ENCODE measurements around the gene SMG1.
A peak's percentile ranks its signal among the peaks of the same experiment; 100 is the strongest.
"Not testable (repeated sequence)": the region's sequence is repeated elsewhere in the genome, so short reads cannot be mapped to it uniquely, and the experiment has no call there.

SMG1 gene

DNA sequence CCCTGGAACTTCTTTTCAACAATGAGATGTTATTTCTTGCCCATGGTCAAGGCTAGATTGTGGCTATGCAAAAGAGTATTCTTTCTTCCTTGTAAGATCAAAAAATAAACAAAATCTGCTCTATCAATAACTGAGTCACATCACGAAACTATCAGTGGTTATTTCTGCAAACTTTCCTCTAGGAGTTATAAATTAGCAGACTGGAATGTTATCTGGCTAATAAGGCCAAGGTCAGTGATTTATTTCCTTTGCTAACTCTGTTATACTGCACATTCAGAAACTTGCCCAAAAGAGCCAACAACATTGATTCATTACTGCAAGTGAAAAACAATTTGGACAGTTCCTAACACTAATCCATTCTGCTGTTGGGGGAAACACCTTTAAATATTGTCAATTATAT lies 129.8 kb downstream of the SMG1 start:
- Histone ChIP-seq H3K4me1 (ENCODE audit: control insufficient read depth, insufficient read depth, low read length) (peaks cover 39% of the 10 kb centered on the region), H3K9me3 (ENCODE audit: control insufficient read depth, low read length) (no peaks in the 10 kb centered on the region), H3K36me3 (ENCODE audit: control insufficient read depth, insufficient read depth, low read length, severe bottlenecking) (peaks cover 70% of the 10 kb centered on the region), H3K27me3 (replicated peaks; ENCODE audit: control insufficient read depth, insufficient read depth, low read length) (no peaks in the 10 kb centered on the region), H3K9ac (ENCODE audit: low read length) (peak overlapping the region; percentile 16), H3K4me3 (ENCODE audit: low read length) (no peak overlapping the region)
- no peak for DNase-seq (ENCODE audit: low read depth)

DNA sequence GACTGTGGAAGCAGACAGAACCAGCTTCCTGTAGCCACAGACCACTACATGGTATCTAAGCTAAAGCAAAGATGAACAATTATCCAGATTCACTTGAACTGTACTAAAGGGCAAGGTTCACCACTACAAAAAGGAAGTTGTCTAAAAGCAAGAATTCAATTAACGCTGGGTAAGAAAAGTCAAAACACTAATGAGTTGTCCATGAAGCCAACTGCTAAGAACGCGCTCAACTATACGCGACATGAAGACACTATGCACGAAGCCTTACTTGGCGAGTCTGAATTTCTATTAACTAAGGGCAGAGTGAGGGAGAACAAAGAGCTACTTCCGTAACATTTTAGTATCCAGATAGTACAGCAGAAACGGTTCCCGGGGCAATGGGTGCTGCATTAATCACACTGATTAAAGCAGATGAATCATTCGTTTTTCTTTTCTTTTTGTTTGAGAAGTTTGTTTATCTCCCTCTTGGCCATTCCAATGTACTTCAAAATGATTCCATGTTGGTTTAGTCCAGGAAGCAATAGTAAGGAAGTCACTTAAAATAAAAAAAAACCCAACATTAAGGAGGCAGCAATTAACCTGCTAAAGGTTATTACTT lies 133.3 kb downstream of the SMG1 start:
- Histone ChIP-seq H3K27me3 (replicated peaks; ENCODE audit: control insufficient read depth, insufficient read depth, low read length) (no peaks in the 10 kb centered on the region), H3K9ac (ENCODE audit: low read length) (no peak overlapping the region), H3K36me3 (ENCODE audit: control insufficient read depth, insufficient read depth, low read length, severe bottlenecking) (peaks cover 70% of the 10 kb centered on the region), H3K9me3 (ENCODE audit: control insufficient read depth, low read length) (no peaks in the 10 kb centered on the region), H3K4me1 (ENCODE audit: control insufficient read depth, insufficient read depth, low read length) (peaks cover 42% of the 10 kb centered on the region), H3K4me3 (ENCODE audit: low read length) (no peak overlapping the region)
- no peak for DNase-seq (ENCODE audit: low read depth)

DNA sequence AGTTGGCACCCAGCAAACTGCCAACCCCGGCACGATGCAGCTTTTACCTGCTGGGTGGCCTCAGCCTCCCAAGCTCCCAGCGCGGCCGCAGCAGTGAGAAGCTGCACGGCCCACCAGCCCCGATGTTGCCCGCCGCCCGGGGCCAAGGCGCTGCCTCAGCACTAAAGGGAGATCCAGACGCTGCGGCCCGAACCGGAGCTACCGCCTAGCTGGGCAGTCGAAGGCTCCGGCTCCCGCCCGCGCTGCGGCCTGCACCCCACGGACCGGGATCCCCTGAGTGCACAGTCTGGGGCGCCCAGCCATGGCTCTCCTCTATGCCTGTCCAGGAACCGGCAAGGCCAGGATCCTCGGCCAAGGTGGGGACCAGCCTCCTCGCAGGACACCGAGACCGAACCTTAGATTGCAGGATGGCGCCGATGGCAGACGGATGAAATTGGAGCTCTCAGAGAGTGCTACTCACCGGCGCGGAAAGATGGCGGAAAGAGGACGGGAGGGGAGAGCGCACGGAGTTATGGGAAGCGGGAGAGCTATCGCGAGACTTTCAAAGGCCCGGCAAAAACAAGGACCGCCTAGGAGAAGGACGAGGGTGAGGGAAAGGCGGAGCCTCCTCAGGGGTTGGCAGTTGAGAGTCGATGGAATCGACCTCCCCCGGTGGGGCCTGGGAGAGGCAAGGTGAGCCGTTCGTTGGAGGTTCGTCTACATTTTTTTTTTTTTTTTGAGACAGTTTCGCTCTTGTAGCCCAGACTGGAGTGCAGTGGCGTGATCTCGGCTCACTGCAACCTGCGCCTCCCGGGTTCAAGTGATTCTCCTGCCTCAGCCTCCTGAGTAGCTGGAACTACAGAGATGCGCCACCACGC lies 136.1 kb downstream of the SMG1 start, which contains the start of gene RPS15A:
Gene RPS15A (minus strand): TSS at position 485 of the 857 bp plus-strand sequence. CDS start 1,221 bp downstream, outside the sequence.
- no peaks in the 10 kb centered on the region for H3K9me3 ChIP-seq (ENCODE audit: control insufficient read depth, low read length)
- peak; percentile 99 for DNase-seq (ENCODE audit: low read depth)
- H3K4me1 ChIP-seq (ENCODE audit: control insufficient read depth, insufficient read depth, low read length), result peaks cover 66% of the 10 kb centered on the region
- no peaks in the 10 kb centered on the region for H3K27me3 ChIP-seq (replicated peaks; ENCODE audit: control insufficient read depth, insufficient read depth, low read length)
- peak within 1 kb of the TSS; percentile 100 for H3K4me3 ChIP-seq (ENCODE audit: low read length)
- H3K36me3 ChIP-seq (ENCODE audit: control insufficient read depth, insufficient read depth, low read length, severe bottlenecking), result peaks cover 73% of the 10 kb centered on the region
- H3K9ac ChIP-seq (ENCODE audit: low read length), result peak within 1 kb of the TSS; percentile 97

DNA sequence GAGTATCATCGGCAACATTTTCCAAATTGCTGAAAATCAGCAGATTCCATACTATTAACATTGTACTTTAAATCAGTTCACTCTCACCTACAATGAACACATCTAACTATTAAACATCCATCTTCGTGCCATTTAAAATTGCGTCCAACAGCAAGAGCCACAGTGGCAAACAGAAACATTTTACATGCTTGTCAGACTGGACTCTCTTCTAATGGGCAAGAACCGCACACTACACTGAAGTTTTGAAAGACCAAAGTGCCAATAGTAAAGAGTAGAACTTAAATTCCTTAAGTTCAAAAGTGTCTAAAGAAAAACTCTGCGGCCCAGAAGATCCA lies 136.7 kb downstream of the SMG1 start:
- Histone ChIP-seq H3K27me3 (replicated peaks; ENCODE audit: control insufficient read depth, insufficient read depth, low read length) (no peaks in the 10 kb centered on the region), H3K4me3 (ENCODE audit: low read length) (peak overlapping the region; percentile 100), H3K9me3 (ENCODE audit: control insufficient read depth, low read length) (no peaks in the 10 kb centered on the region), H3K36me3 (ENCODE audit: control insufficient read depth, insufficient read depth, low read length, severe bottlenecking) (peaks cover 73% of the 10 kb centered on the region), H3K9ac (ENCODE audit: low read length) (peak overlapping the region; percentile 97), H3K4me1 (ENCODE audit: control insufficient read depth, insufficient read depth, low read length) (peaks cover 66% of the 10 kb centered on the region)
- DNase-seq (ENCODE audit: low read depth), result no peak

DNA sequence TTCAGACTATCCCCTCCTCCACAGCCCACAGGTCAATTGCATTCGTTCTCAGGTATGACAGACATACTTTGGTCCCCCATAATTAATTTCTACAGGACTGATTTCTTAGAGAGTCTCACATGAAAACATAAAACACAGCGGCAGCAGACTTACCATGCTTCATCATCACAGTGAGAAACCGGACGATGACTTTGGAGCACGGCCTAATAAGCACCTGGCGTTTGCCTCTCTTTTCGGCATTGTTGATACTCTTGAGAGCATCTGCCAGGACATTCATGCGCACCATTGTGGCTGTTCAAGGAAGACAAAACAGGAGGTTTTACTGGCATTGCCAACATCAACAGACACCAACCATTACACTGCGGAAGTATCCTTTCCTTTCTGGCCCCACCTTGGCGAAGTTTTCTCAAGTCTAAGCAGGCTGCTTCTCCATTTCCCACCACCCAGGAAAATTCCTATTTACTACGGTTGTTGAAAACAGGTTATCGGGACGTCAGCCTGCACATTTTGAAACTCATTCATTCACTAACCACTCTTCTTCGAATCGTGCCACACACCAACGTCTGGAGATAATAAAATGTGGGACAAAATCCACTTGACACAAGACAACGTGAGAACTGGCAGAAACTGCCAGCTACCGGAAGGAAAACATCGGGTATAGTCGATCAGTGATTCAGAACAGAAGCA lies 137.2 kb downstream of the SMG1 start:
- peak; percentile 19 for DNase-seq (ENCODE audit: low read depth)
- peak overlapping the region; percentile 97 for H3K9ac ChIP-seq (ENCODE audit: low read length)
- H3K9me3 ChIP-seq (ENCODE audit: control insufficient read depth, low read length), result no peaks in the 10 kb centered on the region
- H3K4me3 ChIP-seq (ENCODE audit: low read length), result peak overlapping the region; percentile 100
- H3K27me3 ChIP-seq (replicated peaks; ENCODE audit: control insufficient read depth, insufficient read depth, low read length), result no peaks in the 10 kb centered on the region
- H3K4me1 ChIP-seq (ENCODE audit: control insufficient read depth, insufficient read depth, low read length), result peaks cover 66% of the 10 kb centered on the region
- H3K36me3 ChIP-seq (ENCODE audit: control insufficient read depth, insufficient read depth, low read length, severe bottlenecking), result peaks cover 73% of the 10 kb centered on the region

DNA sequence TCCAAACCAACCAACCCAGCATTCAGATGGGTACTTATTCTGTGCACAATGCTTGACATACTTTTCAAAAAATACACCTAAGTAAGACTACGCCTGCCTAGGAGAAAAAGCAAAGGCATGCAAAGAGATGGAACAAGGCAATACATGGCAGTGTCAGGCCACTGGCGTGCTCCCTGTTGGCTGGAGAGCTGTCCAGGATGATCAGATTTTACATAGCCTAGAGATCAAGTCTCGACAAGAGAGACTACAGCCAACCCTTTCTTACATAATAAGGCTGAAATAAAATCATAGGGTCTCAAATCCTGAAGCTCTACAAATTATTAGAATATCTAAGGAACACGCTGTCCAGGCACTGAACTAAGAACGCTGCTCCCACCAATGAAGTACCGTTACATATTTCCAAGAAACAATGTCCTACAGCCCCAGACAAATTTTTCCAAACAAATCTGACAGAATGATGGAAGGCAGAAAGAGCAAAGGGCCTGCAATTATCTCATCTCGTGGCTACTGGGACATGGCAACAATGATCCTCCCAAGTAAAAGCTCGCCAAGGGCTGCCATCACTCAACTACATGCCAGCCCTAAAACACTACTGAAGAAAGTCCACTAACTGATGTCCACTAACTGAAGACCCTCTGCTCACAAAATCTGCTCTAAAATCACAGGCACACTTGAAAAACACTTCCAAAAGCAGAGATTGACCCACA lies 141.1 kb downstream of the SMG1 start:
- peaks cover 40% of the 10 kb centered on the region for H3K4me1 ChIP-seq (ENCODE audit: control insufficient read depth, insufficient read depth, low read length)
- DNase-seq (ENCODE audit: low read depth), result no peak
- H3K27me3 ChIP-seq (replicated peaks; ENCODE audit: control insufficient read depth, insufficient read depth, low read length), result no peaks in the 10 kb centered on the region
- H3K4me3 ChIP-seq (ENCODE audit: low read length), result peak overlapping the region; percentile 27
- H3K9me3 ChIP-seq (ENCODE audit: control insufficient read depth, low read length), result no peaks in the 10 kb centered on the region
- peaks cover 68% of the 10 kb centered on the region for H3K36me3 ChIP-seq (ENCODE audit: control insufficient read depth, insufficient read depth, low read length, severe bottlenecking)
- H3K9ac ChIP-seq (ENCODE audit: low read length), result no peak overlapping the region

DNA sequence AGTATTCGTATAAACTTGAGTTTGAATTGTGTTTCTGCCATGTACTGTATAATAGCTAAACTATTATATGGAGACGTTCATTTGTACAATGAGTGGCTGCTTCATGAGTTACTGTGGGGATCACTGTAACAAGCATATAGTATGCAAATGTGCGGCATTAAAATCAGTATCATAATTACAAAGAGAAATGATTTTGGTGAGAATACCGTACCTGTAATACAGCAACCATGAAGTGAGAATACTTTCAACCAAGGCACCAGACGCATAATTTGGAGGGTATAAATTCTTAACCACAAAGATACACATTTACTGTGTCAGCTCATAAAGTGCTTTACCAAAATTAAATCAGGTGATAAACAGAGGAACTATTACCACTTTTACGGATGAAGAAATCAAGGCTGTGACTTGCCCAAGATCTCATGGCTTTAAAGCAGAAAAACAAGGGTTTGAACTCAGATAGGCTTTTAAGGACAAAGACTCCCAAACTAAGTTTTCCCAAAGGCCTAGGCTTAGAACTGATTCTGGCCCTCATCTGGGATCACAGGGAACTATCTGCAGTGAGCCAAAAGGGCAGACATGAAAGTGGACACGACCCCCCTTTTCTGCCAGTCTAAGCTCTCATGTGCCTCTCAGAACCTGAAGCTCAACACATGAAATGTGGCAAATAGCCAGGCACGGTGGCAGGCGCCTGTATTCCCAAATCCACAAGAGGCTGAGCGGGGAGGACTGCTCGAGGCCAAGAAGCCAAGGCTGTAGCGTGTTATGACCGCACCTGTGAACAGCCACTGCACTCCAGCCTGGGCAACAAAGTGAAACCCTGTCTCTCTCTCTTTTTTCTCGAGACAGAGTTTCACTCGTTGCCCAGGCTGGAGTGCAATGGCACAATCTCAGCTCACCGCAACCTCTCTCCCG lies 142.5 kb downstream of the SMG1 start:
- H3K4me3 ChIP-seq (ENCODE audit: low read length), result no peak overlapping the region
- DNase-seq (ENCODE audit: low read depth), result no peak

DNA sequence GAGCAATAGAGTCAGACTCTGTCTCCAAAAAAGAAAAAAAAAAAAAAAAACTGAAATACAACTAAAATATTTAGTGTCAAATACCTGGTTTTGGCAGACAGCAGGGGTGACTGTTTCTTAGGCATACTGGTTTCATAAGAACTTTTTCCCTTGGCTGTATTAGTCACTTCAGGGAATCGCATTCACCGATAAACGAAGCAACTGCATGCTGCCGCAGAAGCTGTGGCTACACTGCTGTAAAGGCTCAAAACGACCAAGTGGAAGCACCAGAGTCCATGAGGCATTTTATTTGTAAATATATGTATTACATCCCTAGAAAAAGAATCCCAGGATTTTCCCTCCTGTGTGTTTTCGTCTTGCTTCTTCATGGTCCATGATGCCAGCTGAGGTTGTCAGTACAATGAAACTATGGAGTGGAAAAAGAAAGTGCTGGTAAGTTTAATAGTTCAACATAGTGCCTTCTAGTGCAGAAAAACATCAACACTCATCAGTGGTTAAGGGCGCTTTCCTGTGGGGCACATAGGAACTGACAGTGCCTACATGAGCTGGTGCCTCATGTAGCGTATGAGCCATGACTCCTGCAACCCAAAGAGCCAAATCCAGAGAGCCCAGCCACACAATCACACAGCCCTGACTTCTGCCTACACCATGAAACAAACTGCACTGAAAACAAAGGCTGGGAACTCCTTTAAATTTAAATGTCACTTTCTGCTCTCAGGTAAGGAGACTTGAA lies 143.3 kb downstream of the SMG1 start:
- Histone ChIP-seq H3K36me3 (ENCODE audit: control insufficient read depth, insufficient read depth, low read length, severe bottlenecking) (peaks cover 63% of the 10 kb centered on the region), H3K4me1 (ENCODE audit: control insufficient read depth, insufficient read depth, low read length) (peaks cover 28% of the 10 kb centered on the region), H3K9ac (ENCODE audit: low read length) (no peak overlapping the region), H3K9me3 (ENCODE audit: control insufficient read depth, low read length) (no peaks in the 10 kb centered on the region), H3K27me3 (replicated peaks; ENCODE audit: control insufficient read depth, insufficient read depth, low read length) (no peaks in the 10 kb centered on the region), H3K4me3 (ENCODE audit: low read length) (no peak overlapping the region)
- no peak for DNase-seq (ENCODE audit: low read depth)

More for the DNA sequence above, 142.5 kb downstream of the SMG1 start:
- Histone ChIP-seq H3K4me1 (ENCODE audit: control insufficient read depth, insufficient read depth, low read length) (peaks cover 36% of the 10 kb centered on the region), H3K9ac (ENCODE audit: low read length) (no peak overlapping the region), H3K9me3 (ENCODE audit: control insufficient read depth, low read length) (no peaks in the 10 kb centered on the region), H3K36me3 (ENCODE audit: control insufficient read depth, insufficient read depth, low read length, severe bottlenecking) (peaks cover 68% of the 10 kb centered on the region), H3K27me3 (replicated peaks; ENCODE audit: control insufficient read depth, insufficient read depth, low read length) (no peaks in the 10 kb centered on the region)

DNA sequence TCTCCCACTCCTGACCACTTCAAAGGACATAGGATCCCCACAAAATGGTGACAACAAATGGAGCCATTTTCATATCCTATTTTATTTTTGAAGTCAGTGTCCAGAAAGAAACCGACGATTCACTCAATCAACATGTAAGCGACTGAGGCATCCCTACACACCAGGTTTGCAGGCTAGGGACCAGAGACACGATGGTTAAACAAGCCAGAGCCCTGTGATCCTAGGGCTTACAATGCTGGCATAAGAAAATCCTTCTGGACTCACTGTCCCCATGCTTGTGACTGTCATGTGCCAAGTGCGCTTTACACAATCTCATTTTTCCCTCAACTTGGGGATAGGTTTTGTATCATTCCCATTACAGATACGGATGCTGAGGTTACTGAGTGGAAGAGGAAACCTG lies 145.0 kb downstream of the SMG1 start:
- peaks cover 12% of the 10 kb centered on the region for H3K4me1 ChIP-seq (ENCODE audit: control insufficient read depth, insufficient read depth, low read length)
- DNase-seq (ENCODE audit: low read depth); H3K9me3 ChIP-seq (ENCODE audit: control insufficient read depth, low read length); H3K4me3 ChIP-seq (ENCODE audit: low read length); H3K27me3 ChIP-seq (replicated peaks; ENCODE audit: control insufficient read depth, insufficient read depth, low read length); H3K9ac ChIP-seq (ENCODE audit: low read length): not testable (repeated sequence)
- peaks cover 46% of the 10 kb centered on the region for H3K36me3 ChIP-seq (ENCODE audit: control insufficient read depth, insufficient read depth, low read length, severe bottlenecking)
